Transverse colon (tissue), 4 donors: ENCODE measurements around the gene G6PC3.

ENCODE experiments used
- CTCF ChIP-seq, 5 experiments: fragments of 200-600 bp in 3 of 5; fragments of 450-650 bp in 2 of 5; sonication (generic) in 3 of 5; IDR thresholded peaks; 1 replicate in 2 of 5; 2 replicates in 3 of 5; pipeline ENCODE4 v1.5.1; 2016 to 2017; ENCODE audit warnings: antibody characterized with exemption in 5 of 5, inconsistent platforms in 3 of 5, mild to moderate bottlenecking in 2 of 5, moderate library complexity in 1 of 5
- EP300 ChIP-seq: sonication (generic); formaldehyde crosslinking; IDR thresholded peaks from one replicate; pipeline ENCODE4 v1.6.1; 2017; ENCODE audit warnings: antibody characterized with exemption, low read depth
- POLR2AphosphoS5 ChIP-seq, 3 donors: sonication (generic); formaldehyde crosslinking; IDR thresholded peaks; one replicate each; pipeline ENCODE4 v1.6.1; 2016; ENCODE audit warnings: antibody characterized with exemption in 3 of 3

GRCh38 chr17:44079877-44080821 lies 9.6 kb downstream of the G6PC3 start:
- TF ChIP-seq POLR2AphosphoS5 (IDR thresholded peaks at IDR 0.05) (no peak), CTCF (IDR thresholded peaks at IDR 0.05) (no peak), EP300 (no peak)
